ENCODE results near the gene NPBWR2. TPM values are rescaled to one million over a fixed set of nuclear protein-coding genes. Genes with fewer than 3 reads are reported as not detected.

NPBWR2 gene
- total and polyA plus RNA-seq, 2 donors (not counting 3 experiments of a cell fraction or from before 2014, with no cell fraction given), result not detected

DNA sequence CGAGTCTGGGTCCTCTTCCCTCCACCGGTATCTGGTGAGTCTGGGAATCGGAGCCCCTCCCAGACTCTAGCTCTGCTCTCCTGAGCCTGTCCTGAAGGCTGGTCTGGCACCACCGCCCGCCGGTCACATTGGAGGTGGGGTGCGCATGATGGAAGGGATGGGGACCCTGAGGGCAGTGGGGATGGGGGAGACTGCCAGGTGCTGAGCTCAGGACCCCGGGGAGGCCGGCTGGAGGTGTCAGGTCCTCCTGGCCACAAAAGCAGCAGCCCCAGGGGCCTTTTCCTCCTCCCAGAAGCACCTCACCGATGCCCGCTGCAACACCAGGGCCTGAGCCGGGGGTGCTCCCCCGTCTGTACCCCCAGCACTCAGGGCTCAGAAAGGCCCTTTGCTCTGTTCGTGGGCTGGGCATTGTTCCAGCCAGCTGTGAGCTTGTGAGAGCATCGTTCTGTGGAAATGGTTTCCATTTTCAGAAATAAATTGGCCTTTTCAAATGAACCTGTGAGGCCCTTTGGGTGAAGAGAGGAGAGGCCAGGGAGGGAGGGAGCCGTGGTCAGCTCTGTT is 2.5 kb upstream of the NPBWR2 start:
- Histone ChIP-seq H3K36me3 (ENCODE audit: control insufficient read depth in 2 of 2, extremely low read depth in 1 of 2, insufficient read depth in 2 of 2, low read length in 2 of 2) (no peaks in the 10 kb centered on the region), H3K27ac (ENCODE audit: insufficient read depth, low read depth, low read length) (no peak overlapping the region), H3K79me2 (ENCODE audit: control insufficient read depth, insufficient read depth, low read length) (no peaks in the 10 kb centered on the region), H4K20me1 (replicated peaks; ENCODE audit: control insufficient read depth, extremely low read depth, insufficient read depth, low read length) (no peaks in the 10 kb centered on the region), H3K4me2 (ENCODE audit: insufficient read depth, low read length) (no peak overlapping the region), H3K9ac (replicated peaks; ENCODE audit: extremely low read depth, insufficient read depth, low read length) (no peak overlapping the region), H3K9me3 (replicated peaks; ENCODE audit: control insufficient read depth, insufficient read depth, low read length) (no peaks in the 10 kb centered on the region), H3K9me1 (replicated peaks; ENCODE audit: control insufficient read depth, extremely low read depth, insufficient read depth, low read length) (no peaks in the 10 kb centered on the region), H3K4me1 (ENCODE audit: control insufficient read depth, extremely low read depth, insufficient read depth, low read length) (no peaks in the 10 kb centered on the region), H2AFZ (ENCODE audit: low read depth, low read length) (no peak overlapping the region), H3K4me3 (replicated peaks in 1 of 3; ENCODE audit: insufficient read depth in 1 of 3, low read depth in 1 of 3, low read length in 3 of 3) (no peak overlapping the region), H3K27me3 (ENCODE audit: control insufficient read depth in 2 of 2, insufficient read depth in 2 of 2, low read length in 2 of 2) (no peaks in the 10 kb centered on the region)
- BruUV-seq (replicated peaks), result no TSS peak
- ChIA-PET CTCF (interaction anchor here (1.4 kb wide), 1 partner anchor 8 kb away, joined by 4 read pairs; no protein-coding TSS in a partner anchor), POLR2A (no interaction called here)
- DNase-seq (ENCODE audit: low read depth, low spot score) (no peak), FAIRE-seq (no peak)
- intact Hi-C loops (cut with micrococcal nuclease), result no loop called here
- no peak for TF ChIP-seq FOS (IDR thresholded peaks at IDR 0.05; ENCODE audit: borderline replicate concordance, insufficient read depth, low read length)
- TF ChIP-seq GATA2 (IDR thresholded peaks at IDR 0.05; ENCODE audit: insufficient read depth, insufficient read length, low read depth, low read length), result no peak
- TF ChIP-seq MAX (IDR thresholded peaks at IDR 0.05; ENCODE audit: insufficient read depth, insufficient read length), result no peak
- no peak for TF ChIP-seq EZH2 (IDR thresholded peaks at IDR 0.05; ENCODE audit: borderline replicate concordance, low read depth, low read length, severe bottlenecking)
- TF ChIP-seq CTCF (IDR thresholded peaks at IDR 0.05; ENCODE audit: extremely low read depth in 1 of 2, insufficient read depth in 1 of 2, low read depth in 1 of 2, low read length in 2 of 2), result no peak
- TF ChIP-seq JUN (IDR thresholded peaks at IDR 0.05; ENCODE audit: borderline replicate concordance, insufficient read depth, insufficient read length, low read depth), result no peak
- no peak for TF ChIP-seq MYC (IDR thresholded peaks at IDR 0.05; ENCODE audit: low read depth, low read length)
- TF ChIP-seq POLR2A (IDR thresholded peaks at IDR 0.05; ENCODE audit: low read depth, low read length), result no peak
- no peak for TF ChIP-seq POLR2AphosphoS5 (IDR thresholded peaks at IDR 0.05; ENCODE audit: insufficient read depth, low read depth, low read length)
- dilution Hi-C loops (cut with MboI; ENCODE audit: extremely low pct_ligation_motif_present, low sequenced_read_pairs), result no loop called here
